ENCODE results near the gene MYL11.
"Not testable (repeated sequence)": the region's sequence is repeated elsewhere in the genome, so short reads cannot be mapped to it uniquely, and the experiment has no call there.

- TF ChIP-seq EZH2 (IDR thresholded peaks at IDR 0.05); POLR2AphosphoS5 (IDR thresholded peaks at IDR 0.05; ENCODE audit: borderline replicate concordance, low read depth, low read length): not testable (repeated sequence)
Measured at GRCh38 chr16:30338715-30339114, 35.9 kb upstream of the MYL11 start.

Measured in SK-N-MC (cell line).